ENCODE measurements around the gene FAM117A.
"Not testable (repeated sequence)": the region's sequence is repeated elsewhere in the genome, so short reads cannot be mapped to it uniquely, and the experiment has no call there.

FAM117A gene

DNA sequence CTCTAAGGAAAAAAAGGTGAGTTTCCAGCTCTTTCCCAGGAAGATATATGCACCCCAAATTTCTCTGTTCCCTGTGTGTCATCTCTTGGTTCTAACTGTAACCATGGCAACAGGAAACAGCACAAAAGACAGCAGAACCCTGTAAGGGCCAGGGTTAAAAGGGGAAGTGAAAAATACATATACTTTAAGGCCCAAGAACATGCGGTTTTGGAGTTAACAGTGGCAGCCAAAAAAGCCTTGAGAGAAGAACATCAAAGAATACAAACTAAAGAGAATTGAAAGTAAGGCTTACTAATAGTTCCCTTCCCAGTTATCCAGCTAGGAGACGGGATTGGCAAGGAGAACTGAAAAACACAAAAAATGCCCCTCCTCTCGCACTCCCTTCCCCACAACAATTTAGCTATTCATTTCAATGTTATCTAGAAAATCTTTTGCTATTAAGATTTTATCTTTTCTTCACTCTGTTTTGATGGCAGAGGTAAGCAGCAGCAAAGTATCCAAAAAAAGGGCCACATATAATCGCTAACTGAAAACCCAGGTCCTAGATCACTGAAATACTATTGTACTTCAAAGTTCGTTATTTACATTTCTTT lies 87.6 kb downstream of the FAM117A start:
- no peak for DNase-seq

DNA sequence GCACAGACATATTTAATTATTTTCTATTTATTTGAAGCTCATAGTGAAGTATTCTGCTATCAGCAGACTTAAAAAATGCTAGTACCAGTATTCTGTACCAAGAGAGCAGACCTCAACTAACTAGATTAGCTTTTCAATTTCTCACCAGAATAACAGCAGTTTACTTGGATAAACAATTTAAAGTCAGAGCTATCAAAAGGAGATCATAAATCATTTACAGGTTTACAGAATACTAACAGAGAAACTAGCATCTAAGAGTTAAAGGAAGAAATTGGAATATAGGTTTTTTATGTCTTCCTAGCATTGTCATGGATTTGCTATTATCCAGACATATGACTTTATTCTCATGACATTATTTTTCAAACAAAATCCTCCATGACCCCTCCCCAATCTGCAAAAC lies 89.4 kb downstream of the FAM117A start:
- no peak for DNase-seq

DNA sequence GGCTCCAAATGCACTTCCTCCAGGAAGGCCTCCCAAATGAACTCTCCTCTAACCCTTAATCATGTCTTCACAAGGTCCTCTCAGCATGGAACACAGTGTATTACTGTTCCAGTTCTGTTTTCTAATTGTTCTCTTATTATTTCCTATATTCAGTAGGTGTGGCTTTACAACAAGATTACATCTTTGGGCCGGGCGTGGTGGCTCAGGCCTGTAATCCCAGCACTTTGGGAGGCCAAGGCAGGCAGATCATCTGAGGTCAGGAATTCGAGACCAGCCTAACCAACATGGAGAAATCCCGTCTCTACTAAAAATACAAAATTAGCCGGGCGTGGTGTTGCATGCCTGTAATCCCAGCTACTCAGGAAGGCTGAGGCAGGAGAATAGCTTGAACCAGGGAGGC lies 90.3 kb downstream of the FAM117A start:
- not testable (repeated sequence) for DNase-seq

DNA sequence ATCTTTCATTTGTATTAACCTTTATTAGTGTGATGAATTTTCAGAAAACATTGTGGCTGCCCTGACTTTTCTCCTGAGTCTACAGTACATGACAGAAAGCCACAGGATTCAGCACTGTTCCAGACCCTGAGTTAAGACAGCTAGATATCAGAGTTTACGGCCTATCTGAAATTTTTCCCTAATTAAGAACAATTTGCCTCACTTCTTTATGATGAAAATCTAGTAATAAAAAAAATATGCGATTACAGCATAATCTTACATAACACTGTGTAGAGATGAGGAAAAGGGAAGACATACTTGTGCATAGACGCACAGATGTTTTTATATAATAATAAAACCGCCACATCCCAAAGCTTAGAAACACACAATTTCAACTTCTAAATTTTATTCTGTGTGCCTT lies 93.3 kb downstream of the FAM117A start:
- no peak for DNase-seq

DNA sequence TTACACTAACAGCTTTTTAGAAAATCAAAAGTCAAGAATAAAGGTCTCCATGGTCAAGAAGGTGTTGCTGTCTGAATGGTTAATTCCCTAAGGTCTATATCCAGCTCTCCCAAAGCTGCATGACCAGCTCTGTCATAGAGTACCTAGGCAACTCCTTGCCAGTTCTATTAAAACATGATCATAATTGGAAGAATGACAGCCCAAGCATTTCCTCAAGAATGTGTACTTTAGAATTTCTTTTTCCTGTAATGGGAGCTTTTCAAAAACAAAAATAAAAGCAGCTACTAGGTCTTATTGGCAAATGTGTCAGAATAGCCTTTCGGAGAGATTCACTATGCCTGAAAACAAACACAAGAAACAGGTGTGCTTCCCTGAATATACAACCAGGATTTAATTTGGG lies 93.9 kb downstream of the FAM117A start:
- DNase-seq = no peak

DNA sequence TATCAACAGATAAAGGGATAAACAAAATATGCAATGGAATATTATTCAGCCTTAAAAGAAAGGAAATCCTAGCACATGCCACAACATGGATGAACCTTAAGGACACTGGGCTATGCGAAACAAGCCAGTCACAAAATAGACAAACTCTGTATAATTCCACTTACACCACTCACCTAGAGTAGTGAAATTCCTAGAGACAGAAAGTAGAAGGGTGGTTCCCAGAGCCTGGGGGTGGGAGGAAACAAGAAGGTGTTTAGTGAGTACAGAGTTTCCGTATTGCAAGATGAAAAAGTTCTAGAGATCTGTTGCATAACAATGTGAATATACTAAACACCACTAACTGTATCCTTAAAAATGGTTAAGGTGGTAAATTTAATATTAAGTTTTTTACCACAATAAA lies 96.1 kb downstream of the FAM117A start:
- no peak for DNase-seq

DNA sequence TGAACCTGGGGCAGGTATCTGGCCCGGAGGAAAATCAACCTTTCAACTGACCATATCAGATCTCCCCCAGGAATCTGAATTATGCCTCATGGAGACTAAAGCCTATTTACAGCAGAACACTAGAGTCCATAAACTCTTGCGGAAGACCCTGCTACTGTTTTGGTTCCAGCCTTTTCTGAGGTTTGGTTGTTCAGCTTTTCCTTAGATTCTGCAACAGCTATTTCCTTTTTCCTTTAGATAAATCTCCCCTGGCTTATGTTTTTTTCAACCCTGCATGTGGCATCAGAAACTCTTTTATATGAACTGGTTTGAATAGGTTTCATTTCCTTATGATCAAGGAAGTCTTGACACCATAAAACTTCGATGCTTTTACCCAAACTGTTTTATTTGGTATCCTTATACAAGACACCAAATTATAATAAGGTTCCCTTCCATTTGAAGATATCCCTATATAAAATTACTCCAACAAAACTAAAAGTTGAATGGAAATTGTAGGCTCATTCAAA lies 99.2 kb downstream of the FAM117A start:
- DNase-seq = no peak

Measured in right forelimb (tissue), 1 donor.